H9 (cell line): ENCODE results near the gene HPSE. TPM values are rescaled to one million over a fixed set of nuclear protein-coding genes. Genes with fewer than 3 reads are reported as not detected.

Source experiments
- DNase-seq: peaks from one replicate; pipeline ENCODE4 v3.0.0-alpha.2; 2017
- H2AFZ ChIP-seq: one replicate; pipeline ENCODE4 v1.6.1; 2013; ENCODE audit warnings: mild to moderate bottlenecking, low read length, control low read depth, moderate library complexity
- H2AK5ac ChIP-seq: 2 replicates; pipeline ENCODE4 v1.6.1; 2013; ENCODE audit warnings: low read length, control low read depth, mixed read lengths; ENCODE audit not compliant: insufficient read length
- H2BK120ac ChIP-seq: one replicate; pipeline ENCODE4 v1.6.1; 2013; ENCODE audit warnings: low read depth, mild to moderate bottlenecking, low read length, control low read depth, inconsistent platforms; ENCODE audit not compliant: poor library complexity, severe bottlenecking
- H2BK12ac ChIP-seq: 2 replicates; pipeline ENCODE4 v1.6.1; 2013; ENCODE audit warnings: low read length, control low read depth, mixed read lengths, low read depth; ENCODE audit not compliant: insufficient read length
- H2BK15ac ChIP-seq: 2 replicates; pipeline ENCODE4 v1.6.1; 2013; ENCODE audit warnings: low read depth, low read length, control low read depth
- H2BK20ac ChIP-seq: one replicate; pipeline ENCODE4 v1.6.1; 2013; ENCODE audit warnings: low read depth, mild to moderate bottlenecking, low read length, control low read depth, inconsistent platforms; ENCODE audit not compliant: poor library complexity, severe bottlenecking
- H2BK5ac ChIP-seq: 2 replicates; pipeline ENCODE4 v1.6.1; 2013; ENCODE audit warnings: low read length, control low read depth, mixed read lengths; ENCODE audit not compliant: insufficient read length
- H3K14ac ChIP-seq: 2 replicates; pipeline ENCODE4 v1.6.1; 2013; ENCODE audit warnings: low read length, control low read depth; ENCODE audit not compliant: insufficient read depth
- H3K18ac ChIP-seq: 2 replicates; pipeline ENCODE4 v1.6.1; 2013; ENCODE audit warnings: low read depth, mild to moderate bottlenecking, mixed read lengths, low read length, control low read depth; ENCODE audit not compliant: insufficient read length
- H3K23ac ChIP-seq: 2 replicates; pipeline ENCODE4 v1.6.1; 2013; ENCODE audit warnings: low read length, control low read depth, mixed read lengths, low read depth; ENCODE audit not compliant: insufficient read length
- H3K23me2 ChIP-seq: 2 replicates; pipeline ENCODE4 v1.6.1; 2013; ENCODE audit warnings: low read depth, mild to moderate bottlenecking, mixed read lengths, low read length, control low read depth; ENCODE audit not compliant: insufficient read length, poor library complexity, severe bottlenecking
- H3K27ac ChIP-seq: 2 replicates; pipeline ENCODE4 v1.5.1; 2013; ENCODE audit warnings: low read length, control low read depth, mixed read lengths, low read depth; ENCODE audit not compliant: insufficient read length
- H3K27me3 ChIP-seq: 2 replicates; pipeline ENCODE4 v1.6.1; 2013; ENCODE audit warnings: low read length, control low read depth, inconsistent platforms; ENCODE audit not compliant: insufficient read depth
- H3K4ac ChIP-seq: 2 replicates; pipeline ENCODE4 v1.6.1; 2013; ENCODE audit warnings: low read depth, mild to moderate bottlenecking, control low read depth, inconsistent platforms, low read length, moderate library complexity
- H3K4me1 ChIP-seq: 2 replicates; pipeline ENCODE4 v1.6.1; 2013; ENCODE audit warnings: low read length, control low read depth, inconsistent platforms; ENCODE audit not compliant: insufficient read depth
- H3K4me2 ChIP-seq: 2 replicates; pipeline ENCODE4 v1.6.1; 2013; ENCODE audit warnings: low read length, control low read depth, mixed read lengths; ENCODE audit not compliant: insufficient read length, insufficient read depth
- H3K56ac ChIP-seq: 2 replicates; pipeline ENCODE4 v1.6.1; 2013; ENCODE audit warnings: low read depth, mild to moderate bottlenecking, mixed read lengths, low read length, control low read depth; ENCODE audit not compliant: insufficient read length
- H3K79me1 ChIP-seq: 2 replicates; pipeline ENCODE4 v1.6.1; 2013; ENCODE audit warnings: low read depth, mild to moderate bottlenecking, moderate library complexity, low read length, control low read depth, inconsistent platforms; ENCODE audit not compliant: insufficient read depth, poor library complexity, severe bottlenecking
- H3K79me2 ChIP-seq: 2 replicates; pipeline ENCODE4 v1.6.1; 2013; ENCODE audit warnings: low read length, control low read depth, inconsistent platforms; ENCODE audit not compliant: insufficient read depth
- H3K9ac ChIP-seq: 2 replicates; pipeline ENCODE4 v1.6.1; 2013; ENCODE audit warnings: low read length, control low read depth, mixed read lengths; ENCODE audit not compliant: insufficient read length; ENCODE audit errors: extremely low read depth
- H3K9me3 ChIP-seq: one replicate; pipeline ENCODE4 v1.6.1; 2013; ENCODE audit warnings: low read depth, low read length, inconsistent platforms; ENCODE audit not compliant: control insufficient read depth
- H3T11ph ChIP-seq: one replicate; pipeline ENCODE4 v1.6.1; 2013; ENCODE audit warnings: mild to moderate bottlenecking, low read length, control low read depth, inconsistent platforms
- H4K20me1 ChIP-seq: one replicate; pipeline ENCODE4 v1.6.1; 2013; ENCODE audit not compliant: control insufficient read depth, insufficient read length, insufficient read depth
- H4K5ac ChIP-seq: 2 replicates; pipeline ENCODE4 v1.6.1; 2013; ENCODE audit warnings: low read depth, mild to moderate bottlenecking, mixed read lengths, low read length, control low read depth; ENCODE audit not compliant: insufficient read length
- H4K8ac ChIP-seq: replicated peaks from 2 replicates; pipeline ENCODE4 v1.6.1; 2013; ENCODE audit warnings: low read length, control low read depth, mixed read lengths, low read depth; ENCODE audit not compliant: insufficient read length
- H4K91ac ChIP-seq: 2 replicates; pipeline ENCODE4 v1.6.1; 2013; ENCODE audit warnings: low read depth, mild to moderate bottlenecking, moderate library complexity, mixed read lengths, low read length, control low read depth; ENCODE audit not compliant: insufficient read length
- H3K27ac Mint-ChIP-seq, 3 experiments: 2 replicates in 2 of 3; 3 replicates in 1 of 3; pipeline ENCODE4 v1.8.0; 2020 to 2021; ENCODE audit warnings: mixed read lengths in 3 of 3, mild to moderate bottlenecking in 1 of 3, moderate library complexity in 1 of 3
- H3K27me3 Mint-ChIP-seq: 2 replicates; pipeline ENCODE4 v1.8.0; 2021; ENCODE audit warnings: low read depth, mild to moderate bottlenecking, moderate library complexity, mixed read lengths
- H3K36me3 Mint-ChIP-seq, 3 experiments: 2 replicates in 2 of 3; 3 replicates in 1 of 3; pipeline ENCODE4 v1.8.0; 2020 to 2021; ENCODE audit warnings: low read depth in 3 of 3, mixed read lengths in 3 of 3; ENCODE audit not compliant: insufficient read depth in 1 of 3
- H3K4me1 Mint-ChIP-seq, 2 experiments: 2 replicates each; pipeline ENCODE4 v1.8.0; 2020; ENCODE audit warnings: mixed read lengths in 2 of 2
- H3K4me3 Mint-ChIP-seq, 2 experiments: 2 replicates in 1 of 2; 3 replicates in 1 of 2; pipeline ENCODE4 v1.8.0; 2020 to 2021; ENCODE audit warnings: mild to moderate bottlenecking in 2 of 2, mixed read lengths in 2 of 2, moderate library complexity in 1 of 2
- H3K9me3 Mint-ChIP-seq, 2 experiments: 2 replicates in 1 of 2; 3 replicates in 1 of 2; pipeline ENCODE4 v1.8.0; 2020; ENCODE audit warnings: mild to moderate bottlenecking in 2 of 2, mixed read lengths in 2 of 2, moderate library complexity in 1 of 2
- CTCF ChIP-seq: fragments of 200-600 bp; sonication (generic); conservative IDR thresholded peaks from 3 replicates; pipeline ENCODE4 v1.8.0; 2021; ENCODE audit warnings: antibody characterized with exemption, mild to moderate bottlenecking
- WGBS: extraction: QIAGEN DNeasy Blood & Tissue Kit; methylation state at CpG from one replicate; pipeline ENCODE4 v1.1.7; 2013; ENCODE audit warnings: missing lambda C conversion rate, low lambda C conversion rate, mixed read lengths; ENCODE audit not compliant: insufficient read length; ENCODE audit errors: extremely low coverage; 5-methylcytosine and 5-hydroxymethylcytosine counted together
- total RNA-seq: library from RNA; stranded (reverse); gene quantifications from 2 replicates; pipeline ENCODE4 v1.2.1, GENCODE V29; 2021

The HPSE gene
- total RNA-seq, 1 experiment from 2014 or later, result 2.0 TPM

DNA sequence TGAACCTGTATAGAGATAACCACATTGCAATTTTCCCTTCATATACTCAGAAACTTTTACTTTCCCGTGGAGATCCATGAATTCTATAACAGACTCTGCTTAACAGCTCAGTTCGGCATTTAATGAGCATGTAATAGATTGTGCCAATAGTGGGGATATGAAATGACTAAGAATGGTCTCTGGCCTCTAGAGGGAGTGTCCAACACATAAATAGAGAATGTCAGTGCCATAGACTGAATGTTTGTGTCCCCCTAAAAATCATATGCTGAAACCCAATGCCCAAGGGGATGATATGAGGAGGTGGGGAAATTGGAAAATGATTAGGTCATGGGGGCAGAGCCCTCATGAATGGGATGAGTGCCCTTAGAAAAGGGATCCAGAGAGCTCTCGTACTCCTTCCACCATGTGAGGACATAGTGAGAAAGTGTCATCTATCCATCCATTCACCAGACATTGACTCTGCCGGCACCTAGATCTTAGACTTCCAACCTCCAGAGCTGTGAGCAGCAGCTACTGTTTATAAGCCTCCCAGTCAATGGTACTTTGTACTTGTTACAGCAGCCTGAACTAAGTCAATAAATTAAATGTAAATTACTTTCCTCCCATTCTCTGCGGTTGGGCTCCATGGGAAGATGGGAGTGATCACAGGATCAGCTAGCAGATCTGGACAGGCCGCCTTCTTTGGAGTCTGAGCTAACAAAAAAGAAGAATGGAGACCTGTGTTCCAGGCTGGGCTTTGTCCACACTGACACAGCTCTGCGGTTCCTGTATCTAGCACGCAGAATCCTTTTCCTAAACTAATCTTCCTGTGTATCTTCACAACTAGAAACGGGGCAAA lies 28.1 kb upstream of the HPSE start:
- no peak overlapping the region for H3K27ac Mint-ChIP-seq
- no peak overlapping the region for H2AFZ ChIP-seq
- no peak for DNase-seq

More for the DNA sequence above, 28.1 kb upstream of the HPSE start:
- Histone ChIP-seq H3K79me1 (no peaks in the 10 kb centered on the region), H3K4me2 (no peak overlapping the region), H4K20me1 (no peaks in the 10 kb centered on the region), H2BK20ac (no peak overlapping the region), H3K9me3 (no peaks in the 10 kb centered on the region), H3K56ac (no peak overlapping the region), H4K91ac (no peak overlapping the region), H3K79me2 (no peaks in the 10 kb centered on the region), H4K5ac (no peak overlapping the region), H2BK120ac (no peak overlapping the region), H3K14ac (no peak overlapping the region), H3K27ac (no peak overlapping the region), H4K8ac (no peak overlapping the region), H3K4me1 (peaks cover 2% of the 10 kb centered on the region), H3K4ac (no peak overlapping the region), H3K23me2 (no peaks in the 10 kb centered on the region), H3K9ac (no peak overlapping the region), H3T11ph (no peak overlapping the region), H2BK15ac (no peak overlapping the region), H3K23ac (no peak overlapping the region), H2BK5ac (no peak overlapping the region), H2BK12ac (no peak overlapping the region), H2AK5ac (no peak overlapping the region), H3K18ac (no peak overlapping the region), H3K27me3 (no peaks in the 10 kb centered on the region)
- peaks cover 6% of the 10 kb centered on the region for H3K27me3 Mint-ChIP-seq
- no peaks in the 10 kb centered on the region for H3K36me3 Mint-ChIP-seq
- TF ChIP-seq CTCF, result peak; percentile 44; the same call in 2 of the 3 replicates
- peaks cover 13% of the 10 kb centered on the region in 2 experiments for H3K4me1 Mint-ChIP-seq
- H3K9me3 Mint-ChIP-seq, result no peaks in the 10 kb centered on the region
- H3K4me3 Mint-ChIP-seq, result no peak overlapping the region
- no CpG with 5 or more reads among the region's 9 CpGs for WGBS
